ENCODE results near the gene LTBP1. TPM values are rescaled to one million over a fixed set of nuclear protein-coding genes. Genes with fewer than 3 reads are reported as not detected.

Gene LTBP1
- polyA plus RNA-seq, 2 of the 4 experiments (the other 2 are of a cell fraction) = 23.8 to 30.4 TPM

DNA sequence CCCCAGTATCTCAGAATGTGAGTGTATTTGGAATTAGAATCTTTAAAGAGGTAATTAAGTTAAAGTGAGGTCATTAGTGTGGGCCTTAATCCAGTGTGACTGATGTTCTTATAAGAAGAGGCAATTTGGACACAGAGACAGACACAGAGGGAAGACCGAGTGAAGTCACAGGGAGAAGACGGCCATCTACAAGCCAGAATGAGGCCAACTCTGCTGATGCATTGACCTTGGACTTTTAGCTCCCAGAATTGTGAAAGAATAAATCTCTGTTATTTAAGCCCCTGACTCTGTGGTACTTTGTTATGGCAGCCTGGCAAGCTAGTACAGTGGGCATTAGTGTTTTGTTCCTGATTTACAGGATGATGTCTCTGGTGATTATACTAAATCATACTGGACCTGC is 64.6 kb downstream of the LTBP1 start:
- POLR2A ChIA-PET = no interaction called here
- H3K27ac ChIP-seq = peak overlapping the region in 1 of 2 experiments; percentile 41; a peak in 1 of 6 replicates
- DNase-seq (ENCODE audit: low read depth in 1 of 2, low spot score in 1 of 2) (no peak), ATAC-seq (no peak), FAIRE-seq (no peak)
- TF ChIP-seq, protein P1, sequence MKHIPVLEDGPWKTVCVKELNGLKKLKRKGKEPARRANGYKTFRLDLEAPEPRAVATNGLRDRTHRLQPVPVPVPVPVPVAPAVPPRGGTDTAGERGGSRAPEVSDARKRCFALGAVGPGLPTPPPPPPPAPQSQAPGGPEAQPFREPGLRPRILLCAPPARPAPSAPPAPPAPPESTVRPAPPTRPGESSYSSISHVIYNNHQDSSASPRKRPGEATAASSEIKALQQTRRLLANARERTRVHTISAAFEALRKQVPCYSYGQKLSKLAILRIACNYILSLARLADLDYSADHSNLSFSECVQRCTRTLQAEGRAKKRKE (CRISPR knock-in tag; IDR thresholded peaks at IDR 0.05; ENCODE audit: low read depth) = no peak
- no peak for TF ChIP-seq TP53 (CRISPR knock-in tag; IDR thresholded peaks at IDR 0.05)
- no peak for TF ChIP-seq MAFK (IDR thresholded peaks at IDR 0.05; ENCODE audit: partially characterized antibody)
- TF ChIP-seq RAD21 (conservative IDR thresholded peaks at IDR 0.05 in 1 of 2, IDR thresholded peaks at IDR 0.05 in 1 of 2) = no peak
- TF ChIP-seq HDAC2 (IDR thresholded peaks at IDR 0.05) = no peak
- TF ChIP-seq, protein P2, sequence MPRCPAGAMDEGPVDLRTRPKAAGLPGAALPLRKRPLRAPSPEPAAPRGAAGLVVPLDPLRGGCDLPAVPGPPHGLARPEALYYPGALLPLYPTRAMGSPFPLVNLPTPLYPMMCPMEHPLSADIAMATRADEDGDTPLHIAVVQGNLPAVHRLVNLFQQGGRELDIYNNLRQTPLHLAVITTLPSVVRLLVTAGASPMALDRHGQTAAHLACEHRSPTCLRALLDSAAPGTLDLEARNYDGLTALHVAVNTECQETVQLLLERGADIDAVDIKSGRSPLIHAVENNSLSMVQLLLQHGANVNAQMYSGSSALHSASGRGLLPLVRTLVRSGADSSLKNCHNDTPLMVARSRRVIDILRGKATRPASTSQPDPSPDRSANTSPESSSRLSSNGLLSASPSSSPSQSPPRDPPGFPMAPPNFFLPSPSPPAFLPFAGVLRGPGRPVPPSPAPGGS (IDR thresholded peaks at IDR 0.05) = no peak
- no peak for TF ChIP-seq ZC3H11A (IDR thresholded peaks at IDR 0.05)
- TF ChIP-seq BHLHE40 (IDR thresholded peaks at IDR 0.05; ENCODE audit: low read depth, low read length) = no peak
- TF ChIP-seq, protein P3, sequence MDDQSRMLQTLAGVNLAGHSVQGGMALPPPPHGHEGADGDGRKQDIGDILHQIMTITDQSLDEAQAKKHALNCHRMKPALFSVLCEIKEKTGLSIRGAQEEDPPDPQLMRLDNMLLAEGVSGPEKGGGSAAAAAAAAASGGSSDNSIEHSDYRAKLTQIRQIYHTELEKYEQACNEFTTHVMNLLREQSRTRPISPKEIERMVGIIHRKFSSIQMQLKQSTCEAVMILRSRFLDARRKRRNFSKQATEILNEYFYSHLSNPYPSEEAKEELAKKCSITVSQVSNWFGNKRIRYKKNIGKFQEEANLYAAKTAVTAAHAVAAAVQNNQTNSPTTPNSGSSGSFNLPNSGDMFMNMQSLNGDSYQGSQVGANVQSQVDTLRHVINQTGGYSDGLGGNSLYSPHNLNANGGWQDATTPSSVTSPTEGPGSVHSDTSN (IDR thresholded peaks at IDR 0.05) = no peak
- no peak for TF ChIP-seq ZSCAN20 (CRISPR knock-in tag; IDR thresholded peaks at IDR 0.05)
- no peak for TF ChIP-seq HOXB5 (CRISPR knock-in tag; IDR thresholded peaks at IDR 0.05)
- TF ChIP-seq NR3C1 (IDR thresholded peaks at IDR 0.05) = no peak
- TF ChIP-seq, protein P4, sequence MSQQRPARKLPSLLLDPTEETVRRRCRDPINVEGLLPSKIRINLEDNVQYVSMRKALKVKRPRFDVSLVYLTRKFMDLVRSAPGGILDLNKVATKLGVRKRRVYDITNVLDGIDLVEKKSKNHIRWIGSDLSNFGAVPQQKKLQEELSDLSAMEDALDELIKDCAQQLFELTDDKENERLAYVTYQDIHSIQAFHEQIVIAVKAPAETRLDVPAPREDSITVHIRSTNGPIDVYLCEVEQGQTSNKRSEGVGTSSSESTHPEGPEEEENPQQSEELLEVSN (IDR thresholded peaks at IDR 0.05; ENCODE audit: borderline replicate concordance, low read depth) = no peak
- TF ChIP-seq KDM5A (IDR thresholded peaks at IDR 0.05) = no peak
- TF ChIP-seq, protein P5, sequence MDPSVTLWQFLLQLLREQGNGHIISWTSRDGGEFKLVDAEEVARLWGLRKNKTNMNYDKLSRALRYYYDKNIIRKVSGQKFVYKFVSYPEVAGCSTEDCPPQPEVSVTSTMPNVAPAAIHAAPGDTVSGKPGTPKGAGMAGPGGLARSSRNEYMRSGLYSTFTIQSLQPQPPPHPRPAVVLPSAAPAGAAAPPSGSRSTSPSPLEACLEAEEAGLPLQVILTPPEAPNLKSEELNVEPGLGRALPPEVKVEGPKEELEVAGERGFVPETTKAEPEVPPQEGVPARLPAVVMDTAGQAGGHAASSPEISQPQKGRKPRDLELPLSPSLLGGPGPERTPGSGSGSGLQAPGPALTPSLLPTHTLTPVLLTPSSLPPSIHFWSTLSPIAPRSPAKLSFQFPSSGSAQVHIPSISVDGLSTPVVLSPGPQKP (IDR thresholded peaks at IDR 0.05; ENCODE audit: low read depth, low read length) = no peak
- CTCF ChIA-PET = interaction anchor here (1.0 kb wide), 1 partner anchor 12 kb away, joined by 5 read pairs; no protein-coding TSS in a partner anchor
- H3K4me3 ChIP-seq = no peak overlapping the region
- no peak overlapping the region; the same call in 2 of the 3 replicates for H3K4me2 ChIP-seq
- H3K9me3 ChIP-seq = no peaks in the 10 kb centered on the region
- WGBS (ENCODE audit: missing lambda C conversion rate) = 84% methylated on average over 2 of the region's 2 CpGs
- H3K4me1 ChIP-seq = peaks cover 55% of the 10 kb centered on the region

DNA sequence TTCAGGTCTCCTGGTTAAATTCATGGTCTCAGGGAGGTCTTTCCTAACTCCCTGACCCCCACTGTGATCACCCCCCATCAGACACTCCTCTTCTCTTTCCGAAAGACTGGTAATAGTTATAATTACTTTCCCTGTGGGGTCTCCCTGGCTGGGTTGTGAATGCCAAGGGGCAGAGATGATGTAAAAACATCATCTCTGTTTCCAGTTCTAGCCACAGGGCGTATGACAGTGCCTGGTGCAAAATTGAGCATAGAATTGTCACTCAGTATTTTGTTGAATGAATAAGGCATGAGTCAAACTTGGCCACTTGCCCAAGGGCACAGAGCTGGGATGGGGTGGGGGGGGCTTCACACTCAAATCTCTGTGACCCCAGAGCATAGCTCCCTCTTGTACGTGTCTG is 65.2 kb downstream of the LTBP1 start:
- WGBS (ENCODE audit: missing lambda C conversion rate) = 66% methylated on average over 3 of the region's 3 CpGs
- Histone ChIP-seq H3K4me1 (peaks cover 54% of the 10 kb centered on the region), H3K9me3 (no peaks in the 10 kb centered on the region), H3K27ac (peak overlapping the region; percentile 5 to 41; a peak in 1 of 6 replicates), H3K4me2 (peak overlapping the region; percentile 31), H3K4me3 (no peak overlapping the region)
- CTCF ChIA-PET = interaction anchor here (0.6 kb wide), 2 partner anchors 40 to 380 kb away, joined by 3 read pairs; no protein-coding TSS in a partner anchor
- DNase-seq (ENCODE audit: low read depth in 1 of 2, low spot score in 1 of 2) = no peak
- ATAC-seq = no peak
- no peak for FAIRE-seq
- POLR2A ChIA-PET = no interaction called here
- TF ChIP-seq EP300 (IDR thresholded peaks at IDR 0.05) (no peak), GATA3 (IDR thresholded peaks at IDR 0.05; ENCODE audit: borderline replicate concordance) (0 out of 2 replicates have a peak, but pooled peaks have one; percentile 12), KDM5A (IDR thresholded peaks at IDR 0.05) (no peak)

DNA sequence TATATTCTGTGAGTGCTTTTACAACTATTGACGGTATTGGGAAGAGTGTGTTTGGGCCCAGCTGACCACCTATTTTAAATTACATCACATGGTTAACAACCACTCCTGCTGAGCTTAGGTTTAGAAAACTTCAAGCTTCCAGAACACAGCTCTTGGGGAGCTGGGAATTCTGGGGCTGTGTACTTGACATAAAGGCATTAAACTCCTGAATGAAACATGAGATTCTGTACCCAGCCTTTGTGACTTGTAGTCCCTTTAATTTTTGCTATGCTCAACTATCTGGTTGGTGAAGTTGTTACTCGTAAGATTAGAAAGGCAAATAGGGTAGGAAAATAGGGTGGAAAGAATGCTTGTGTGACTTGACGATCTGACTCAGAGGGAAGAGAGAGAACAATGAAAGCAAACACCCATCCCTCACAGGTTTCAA is 66.9 kb downstream of the LTBP1 start:
- no peak for DNase-seq (ENCODE audit: low read depth in 1 of 2, low spot score in 1 of 2)
- H3K27ac ChIP-seq = peak overlapping the region; percentile 59 to 67
- no peaks in the 10 kb centered on the region for H3K9me3 ChIP-seq
- H3K4me3 ChIP-seq = no peak overlapping the region
- ChIA-PET CTCF (interaction anchor here (1.3 to 6.4 kb wide), 2 partner anchors 20 to 69 kb away, joined by 3 to 38 read pairs; no protein-coding TSS in a partner anchor), POLR2A (no interaction called here)
- TF ChIP-seq HEYL (CRISPR knock-in tag; IDR thresholded peaks at IDR 0.05) (no peak), HOXB13 (CRISPR knock-in tag; IDR thresholded peaks at IDR 0.05; ENCODE audit: low read depth) (no peak), POLR2AphosphoS2 (conservative IDR thresholded peaks at IDR 0.05; ENCODE audit: low read length) (no peak), TFCP2L1 (CRISPR knock-in tag; IDR thresholded peaks at IDR 0.05) (no peak)
- ATAC-seq = peak in 1 of 2 experiments; percentile 22; a peak in 2 of 6 replicates
- H3K4me2 ChIP-seq = peak overlapping the region; percentile 59
- H3K4me1 ChIP-seq = peaks cover 62% of the 10 kb centered on the region
- WGBS (ENCODE audit: missing lambda C conversion rate) = 34% methylated on average over 3 of the region's 3 CpGs
- FAIRE-seq = peak; percentile 49
